Ovary (tissue), 3 donors: ENCODE results near the gene TCP11.

Experiments
- CTCF ChIP-seq, 3 donors: fragments of 450-650 bp in 2 of 3; fragments of 200-600 bp in 1 of 3; IDR thresholded peaks; one replicate each; pipeline versions ENCODE4 v1.5.1 to v1.8.0; 2016 to 2022; ENCODE audit warnings: antibody characterized with exemption in 3 of 3, mild to moderate bottlenecking in 1 of 3
- EP300 ChIP-seq: sonication (generic); formaldehyde crosslinking; IDR thresholded peaks from one replicate; pipeline ENCODE4 v1.6.1; 2017; ENCODE audit warnings: antibody characterized with exemption
- POLR2A ChIP-seq: fragments of 450-650 bp; IDR thresholded peaks from one replicate; pipeline ENCODE4 v1.6.1; 2017; ENCODE audit warnings: antibody characterized with exemption, mild to moderate bottlenecking, moderate library complexity
- donor health status: DM: no; HTN: no; CAD: no.

DNA sequence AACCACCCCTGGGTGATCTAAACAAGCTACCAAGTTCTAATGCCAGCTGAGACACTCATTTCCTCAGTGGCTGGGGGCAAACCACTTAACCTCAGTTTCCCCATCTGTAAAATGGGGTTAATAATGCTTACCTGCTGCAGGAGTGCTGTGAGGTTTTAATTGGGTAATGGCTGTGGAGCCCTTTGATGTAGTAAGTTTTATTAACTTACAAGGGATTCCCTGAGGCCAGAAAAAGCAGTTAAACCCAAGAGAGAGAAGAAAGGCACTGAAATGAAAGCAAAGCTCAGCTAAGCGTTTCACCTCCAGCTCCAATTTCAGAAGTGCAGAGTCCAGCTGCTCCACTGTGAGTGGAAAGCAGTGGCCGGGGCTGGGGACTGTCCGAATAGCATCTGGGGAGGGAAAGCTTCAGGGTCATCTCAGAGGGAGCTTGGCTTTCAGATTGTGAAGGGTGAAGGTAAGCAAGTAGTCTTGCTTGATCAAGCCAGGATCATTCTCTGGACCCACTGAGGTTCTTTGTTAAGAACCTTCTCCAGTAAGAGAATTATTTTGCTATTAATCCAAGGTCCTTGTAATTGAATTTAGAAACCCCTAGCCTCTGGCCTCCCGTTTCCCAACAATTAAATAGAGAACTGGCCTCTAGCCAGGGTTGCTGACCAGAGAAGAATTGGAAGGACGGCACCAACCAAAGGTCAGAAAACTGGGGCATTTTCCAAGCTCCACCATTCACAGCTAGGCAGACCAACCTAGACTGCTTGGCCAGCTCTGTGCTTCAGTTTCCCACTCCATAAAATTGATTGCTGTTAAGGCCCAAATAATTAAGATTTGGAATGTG lies 20.9 kb upstream of the TCP11 start:
- TF ChIP-seq POLR2A: no peak
- TF ChIP-seq CTCF (IDR thresholded peaks at IDR 0.05): no peak
- TF ChIP-seq EP300: no peak
